HepG2 (cell line): ENCODE results near the gene MYORG. TPM values are rescaled to one million over a fixed set of nuclear protein-coding genes. Genes with fewer than 3 reads are reported as not detected.
A peak's percentile ranks its signal among the peaks of the same experiment; 100 is the strongest.

ENCODE experiments used
- ATAC-seq: fragments of 200-7000 bp; cut with Tn5 transposase; 3 replicates; pipeline ENCODE4 v1.9.1; 2020; ENCODE audit warnings: mild to moderate bottlenecking, moderate library complexity
- BruUV-seq: library from RNA; stranded (reverse); fragments of 400-500 nt; replicated peaks from 2 replicates; lab custom pipeline; 2021; lab: Mats Ljungman, UMichigan
- CTCF ChIA-PET: fragments of 300-600 bp; formaldehyde crosslinking; extraction: SDS; loops from one replicate; lab custom pipeline; 2021; ENCODE audit warnings: low total read pairs, inconsistent platforms, low intra/inter-chr PET ratio; lab: Yijun Ruan, JAX
- POLR2A ChIA-PET: fragments of 350-600 bp; sonication (Branson Sonifier 250); formaldehyde crosslinking; loops from one replicate; lab custom pipeline; 2020; ENCODE audit warnings: antibody characterized with exemption, inconsistent platforms; lab: Yijun Ruan, JAX
- DNase-seq: peaks from one replicate; pipeline ENCODE4 v3.0.0-alpha.2; 2015; ENCODE audit warnings: low spot score
- FAIRE-seq: peaks from 3 replicates; lab custom pipeline; 2011; peaks lifted over from hg19 to GRCh38; lab: Jason Lieb, UNC
- H2AFZ ChIP-seq: one replicate; pipeline ENCODE4 v1.6.1; 2011; ENCODE audit warnings: low read length, inconsistent platforms
- H3K27ac ChIP-seq: fragments of 300-600 bp; 3 replicates; pipeline ENCODE4 v1.8.0; 2011; ENCODE audit warnings: mixed run types, mild to moderate bottlenecking, mixed read lengths, low read length, inconsistent platforms; ENCODE audit not compliant: insufficient read depth; ENCODE audit errors: extremely low read length
- H3K27me3 ChIP-seq, 2 experiments: fragments of 200-600 bp in 1 of 2; 2 replicates in 1 of 2; 3 replicates in 1 of 2; pipeline versions ENCODE4 v1.6.0 to v1.8.0; 2011; ENCODE audit warnings: low read length in 2 of 2, mild to moderate bottlenecking in 2 of 2, moderate library complexity in 2 of 2, inconsistent platforms in 1 of 2; ENCODE audit not compliant: insufficient read depth in 2 of 2, control insufficient read depth in 1 of 2
- H3K36me3 ChIP-seq, 2 experiments: fragments of 200-600 bp in 1 of 2; replicated peaks in 1 of 2; 2 replicates in 1 of 2; 3 replicates in 1 of 2; pipeline versions ENCODE4 v1.5.1 to v1.8.0; 2011; ENCODE audit warnings: low read length in 2 of 2, inconsistent platforms in 1 of 2; ENCODE audit not compliant: insufficient read depth in 2 of 2, control insufficient read depth in 1 of 2
- H3K4me1 ChIP-seq: 2 replicates; pipeline ENCODE4 v1.5.1; 2012; ENCODE audit warnings: low read length, inconsistent platforms; ENCODE audit not compliant: insufficient read depth
- H3K4me2 ChIP-seq: 2 replicates; pipeline ENCODE4 v1.6.0; 2011; ENCODE audit warnings: low read depth, low read length, inconsistent platforms
- H3K4me3 ChIP-seq, 3 experiments: fragments of 200-600 bp in 1 of 3; sonication (generic), shearing (Covaris generic) in 1 of 3; replicated peaks in 1 of 3; 2 replicates each; pipeline ENCODE4 v1.5.1; 2011 to 2016; ENCODE audit warnings: low read length in 3 of 3, inconsistent platforms in 2 of 3, low read depth in 2 of 3, mild to moderate bottlenecking in 2 of 3, control low read depth in 1 of 3, mixed read lengths in 1 of 3; ENCODE audit not compliant: insufficient read depth in 1 of 3
- H3K79me2 ChIP-seq: one replicate; pipeline ENCODE4 v1.6.1; 2011; ENCODE audit warnings: low read length, inconsistent platforms; ENCODE audit not compliant: insufficient read depth
- H3K9ac ChIP-seq: 2 replicates; pipeline ENCODE4 v1.6.0; 2011; ENCODE audit warnings: mild to moderate bottlenecking, low read depth, low read length, inconsistent platforms; ENCODE audit not compliant: insufficient read depth
- H3K9me3 ChIP-seq: 2 replicates; pipeline ENCODE4 v1.5.1; 2012; ENCODE audit warnings: mild to moderate bottlenecking, low read length
- H4K20me1 ChIP-seq: 2 replicates; pipeline ENCODE4 v1.6.0; 2011; ENCODE audit warnings: inconsistent platforms, mild to moderate bottlenecking, low read length, moderate library complexity; ENCODE audit not compliant: insufficient read depth
- ESRRA ChIP-seq: sonication (generic); formaldehyde crosslinking; IDR thresholded peaks from 2 replicates; pipeline ENCODE4 v1.5.1; 2020; ENCODE audit warnings: mild to moderate bottlenecking, low read depth, missing genetic modification reagents
- KLF16 ChIP-seq, 2 experiments: sonication (generic) in 1 of 2; formaldehyde crosslinking in 1 of 2; IDR thresholded peaks; 2 replicates each; pipeline versions ENCODE4 v1.6.1 to v1.8.0; 2016 to 2023; ENCODE audit warnings: missing genetic modification reagents in 2 of 2, missing compliant biosample characterization in 1 of 2
- MBNL3 ChIP-seq: fragments of 250-450 bp; sonication (Bioruptor Pico); conservative IDR thresholded peaks from 2 replicates; pipeline ENCODE4 v1.8.0; 2022; ENCODE audit warnings: mild to moderate bottlenecking, inconsistent platforms
- NR3C1 ChIP-seq: sonication (generic); formaldehyde crosslinking; IDR thresholded peaks from 2 replicates; pipeline ENCODE4 v1.4.0; 2020; ENCODE audit warnings: missing genetic modification reagents
- REPIN1 ChIP-seq: sonication (generic); formaldehyde crosslinking; IDR thresholded peaks from 2 replicates; pipeline ENCODE4 v1.8.0; 2022; ENCODE audit warnings: missing genetic modification reagents, low read depth, mild to moderate bottlenecking, borderline replicate concordance
- SIN3B ChIP-seq: fragments of 150-350 bp; IDR thresholded peaks from 2 replicates; pipeline ENCODE4 v1.6.1; 2014; ENCODE audit warnings: low read length
- SYNCRIP ChIP-seq: fragments of 200-400 bp; formaldehyde crosslinking; IDR thresholded peaks from 2 replicates; pipeline ENCODE4 v1.6.1; 2018; ENCODE audit warnings: mild to moderate bottlenecking, low read depth, low read length; ENCODE audit not compliant: insufficient read depth
- WIZ ChIP-seq: sonication (generic); formaldehyde crosslinking; IDR thresholded peaks from 2 replicates; pipeline ENCODE4 v1.5.1; 2020; ENCODE audit warnings: mild to moderate bottlenecking, missing genetic modification reagents
- ZBTB38 ChIP-seq: sonication (generic); formaldehyde crosslinking; IDR thresholded peaks from 2 replicates; pipeline ENCODE4 v1.5.1; 2020; ENCODE audit warnings: mild to moderate bottlenecking, missing genetic modification reagents
- ZEB1 ChIP-seq: IDR thresholded peaks from 2 replicates; pipeline ENCODE4 v1.6.1; 2012; ENCODE audit warnings: mild to moderate bottlenecking, low read depth, inconsistent platforms; ENCODE audit not compliant: insufficient replicate concordance
- ZNF331 ChIP-seq: sonication (generic); formaldehyde crosslinking; IDR thresholded peaks from 2 replicates; pipeline ENCODE4 v1.4.0; 2020; ENCODE audit warnings: missing genetic modification reagents
- ZNF501 ChIP-seq: sonication (generic); formaldehyde crosslinking; IDR thresholded peaks from 2 replicates; pipeline ENCODE4 v1.5.1; 2020; ENCODE audit warnings: mild to moderate bottlenecking, moderate library complexity, missing genetic modification reagents
- ZNF629 ChIP-seq: sonication (generic); formaldehyde crosslinking; conservative IDR thresholded peaks from 2 replicates; pipeline ENCODE4 v1.5.0; 2020; ENCODE audit warnings: missing genetic modification reagents
- ZNF644 ChIP-seq: IDR thresholded peaks from 2 replicates; pipeline ENCODE4 v1.6.1; 2016; ENCODE audit warnings: low read depth
- ZNF720 ChIP-seq: sonication (generic); formaldehyde crosslinking; IDR thresholded peaks from 2 replicates; pipeline ENCODE4 v1.4.0; 2020; ENCODE audit warnings: missing genetic modification reagents
- ZSCAN9 ChIP-seq: IDR thresholded peaks from 2 replicates; pipeline ENCODE4 v1.6.1; 2016; ENCODE audit warnings: borderline replicate concordance
- WGBS: methylation state at CpG from one replicate; pipeline ENCODE4 v1.1.6; 2017; ENCODE audit warnings: low lambda C conversion rate; 5-methylcytosine and 5-hydroxymethylcytosine counted together
- in situ Hi-C: cut with HindIII; loops from 2 replicates; pipeline ENCODE4 v1.10.0; 2017; ENCODE audit warnings: low pct_unique_long_range_greater_than_20kb; ENCODE audit not compliant: extremely low pct_ligation_motif_present
- intact Hi-C: fragments of 100-400 bp; cut with micrococcal nuclease; formaldehyde crosslinking; loops from one replicate; pipeline ENCODE4 v1.10.0; 2022; ENCODE audit not compliant: unreplicated experiment
- polyA plus RNA-seq, 8 experiments: library from polyadenylated mRNA; depleted of rRNA in 3 of 8; stranded (reverse) in 7 of 8; unstranded in 1 of 8; fragments of >200 nt; fragmentation: Illumina TruSeq in 4 of 8; extraction: Trizol in 4 of 8; gene quantifications; 2 replicates each; pipeline versions ENCODE4 v1.2.1 to v1.2.3, GENCODE V29; 2011 to 2016; ENCODE audit warnings: low read depth in 4 of 8, missing spikeins in 1 of 8, mixed read lengths in 1 of 8; ENCODE audit not compliant: insufficient read depth in 1 of 8
- total RNA-seq, 5 experiments: library from RNA; depleted of rRNA; stranded (reverse); fragments of >200 nt; fragmentation: Illumina TruSeq; extraction: Trizol; gene quantifications; 2 replicates each; pipeline ENCODE4 v1.2.3, GENCODE V29; 2016; ENCODE audit warnings: low read depth in 1 of 5
- TF ChIP-seq, protein P1 (sequence below): sonication (generic); formaldehyde crosslinking; IDR thresholded peaks from 2 replicates; pipeline ENCODE4 v1.4.0; 2020; ENCODE audit warnings: missing genetic modification reagents
- TF ChIP-seq, protein P2 (sequence below): sonication (generic); formaldehyde crosslinking; IDR thresholded peaks from 2 replicates; pipeline ENCODE4 v1.4.0; 2020; ENCODE audit warnings: mild to moderate bottlenecking, missing genetic modification reagents

The MYORG gene
- total and polyA plus RNA-seq, 2 of the 13 experiments (the other 11 are each of a cell fraction or from before 2014, with no cell fraction given) = 11.1 to 22.4 TPM

DNA sequence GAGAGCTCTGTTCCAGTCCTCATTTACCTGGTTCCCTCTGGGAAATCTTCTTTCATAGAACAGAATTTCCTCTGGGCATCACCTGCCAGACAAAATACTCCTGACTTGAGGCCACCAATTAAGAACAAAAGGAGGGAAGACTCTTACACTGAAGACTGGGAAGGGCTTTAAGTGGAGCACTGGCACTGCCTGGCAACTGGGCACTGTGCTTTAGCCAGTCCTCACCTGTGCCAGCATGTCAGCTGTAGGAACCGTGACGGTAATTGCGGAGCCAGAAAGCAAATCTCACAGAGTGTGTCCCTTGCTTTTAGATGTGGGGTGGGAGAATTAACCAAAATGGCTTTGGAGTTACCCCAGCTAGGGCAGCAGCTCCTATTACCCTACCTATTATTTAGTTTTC is 41.0 kb upstream of the MYORG start:
- Histone ChIP-seq H3K9ac (no peak overlapping the region), H3K36me3 (no peaks in the 10 kb centered on the region), H2AFZ (no peak overlapping the region), H3K27me3 (no peaks in the 10 kb centered on the region), H3K4me3 (no peak overlapping the region), H3K9me3 (no peaks in the 10 kb centered on the region), H3K79me2 (no peaks in the 10 kb centered on the region), H3K4me2 (no peak overlapping the region), H4K20me1 (no peaks in the 10 kb centered on the region), H3K27ac (no peak overlapping the region), H3K4me1 (no peaks in the 10 kb centered on the region)
- TF ChIP-seq SIN3B (no peak), MBNL3 (CRISPR knock-in tag) (no peak), ZNF629 (CRISPR knock-in tag) (no peak), ZNF720 (no peak)
- in situ Hi-C loops = no loop called here
- ChIA-PET CTCF (no interaction called here), POLR2A (no interaction called here)
- ATAC-seq (no peak), FAIRE-seq (no peak), DNase-seq (no peak)
- no TSS peak for BruUV-seq
- WGBS = 91% methylated on average over 3 of the region's 3 CpGs
- intact Hi-C loops = no loop called here

DNA sequence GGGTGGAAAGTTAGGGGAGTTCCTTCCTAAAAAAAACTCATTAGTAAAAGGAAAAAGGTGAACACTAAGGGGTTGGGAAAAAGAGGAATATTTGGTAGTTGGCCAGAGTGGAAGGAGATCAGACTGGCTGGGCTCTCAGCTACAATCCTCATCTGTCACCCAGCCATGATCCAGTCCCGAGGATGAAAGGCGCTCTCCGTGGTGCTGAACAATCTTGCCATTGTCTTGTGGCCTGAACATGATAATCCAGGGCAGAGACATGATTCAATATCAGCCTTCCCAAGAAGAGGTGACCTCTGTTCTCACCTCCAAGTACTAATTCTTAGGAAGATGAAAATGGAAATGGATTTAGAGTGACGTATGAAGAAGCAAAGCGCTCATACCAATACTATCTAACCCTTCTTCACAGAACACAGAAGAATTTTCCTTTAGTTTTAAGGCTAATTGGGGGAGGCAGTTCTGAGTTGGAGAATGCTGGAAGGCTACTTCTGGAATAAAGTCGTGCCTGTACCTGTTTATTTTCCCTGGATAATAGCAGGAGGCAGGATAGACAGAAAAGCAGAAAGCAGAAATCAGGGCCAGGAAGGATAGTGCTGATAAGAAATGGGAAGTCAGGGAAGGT is 36.6 kb upstream of the MYORG start:
- no peaks in the 10 kb centered on the region for H3K4me1 ChIP-seq
- no peaks in the 10 kb centered on the region for H4K20me1 ChIP-seq
- no peaks in the 10 kb centered on the region for H3K36me3 ChIP-seq
- no TSS peak for BruUV-seq
- no peak overlapping the region for H3K9ac ChIP-seq
- ChIA-PET POLR2A (no interaction called here), CTCF (no interaction called here)
- intact Hi-C loops (no loop called here), in situ Hi-C loops (no loop called here)
- FAIRE-seq = peak; percentile 46
- WGBS = 36% methylated on average over 6 of the region's 6 CpGs
- no peaks in the 10 kb centered on the region for H3K9me3 ChIP-seq
- H3K79me2 ChIP-seq = no peaks in the 10 kb centered on the region
- H3K27ac ChIP-seq = no peak overlapping the region
- peak; percentile 31 for DNase-seq
- H3K4me3 ChIP-seq = no peak overlapping the region
- no peaks in the 10 kb centered on the region for H3K27me3 ChIP-seq
- H2AFZ ChIP-seq = no peak overlapping the region
- peak; percentile 62 for ATAC-seq
- no peak overlapping the region for H3K4me2 ChIP-seq
- TF ChIP-seq ZSCAN9 (CRISPR knock-in tag) (0 out of 2 replicates have a peak, but pooled peaks have one; percentile 51), ZNF644 (CRISPR knock-in tag) (0 out of 2 replicates have a peak, but pooled peaks have one; percentile 36), SYNCRIP (no peak), ZNF331 (CRISPR knock-in tag) (peak; percentile 48; the same call in 1 of the 2 replicates), NR3C1 (CRISPR knock-in tag) (no peak), ZEB1 (no peak), ZBTB38 (CRISPR knock-in tag) (no peak), WIZ (CRISPR knock-in tag) (peak; percentile 22; the same call in 1 of the 2 replicates), REPIN1 (CRISPR knock-in tag) (no peak), ZNF501 (no peak), ESRRA (no peak), KLF16 (CRISPR knock-in tag; IDR thresholded peaks at IDR 0.05) (peak in 1 of 2 experiments; percentile 28; a peak in 1 of 4 replicates)
- TF ChIP-seq, protein P1, sequence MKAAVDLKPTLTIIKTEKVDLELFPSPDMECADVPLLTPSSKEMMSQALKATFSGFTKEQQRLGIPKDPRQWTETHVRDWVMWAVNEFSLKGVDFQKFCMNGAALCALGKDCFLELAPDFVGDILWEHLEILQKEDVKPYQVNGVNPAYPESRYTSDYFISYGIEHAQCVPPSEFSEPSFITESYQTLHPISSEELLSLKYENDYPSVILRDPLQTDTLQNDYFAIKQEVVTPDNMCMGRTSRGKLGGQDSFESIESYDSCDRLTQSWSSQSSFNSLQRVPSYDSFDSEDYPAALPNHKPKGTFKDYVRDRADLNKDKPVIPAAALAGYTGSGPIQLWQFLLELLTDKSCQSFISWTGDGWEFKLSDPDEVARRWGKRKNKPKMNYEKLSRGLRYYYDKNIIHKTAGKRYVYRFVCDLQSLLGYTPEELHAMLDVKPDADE = no peak
- TF ChIP-seq, protein P2, sequence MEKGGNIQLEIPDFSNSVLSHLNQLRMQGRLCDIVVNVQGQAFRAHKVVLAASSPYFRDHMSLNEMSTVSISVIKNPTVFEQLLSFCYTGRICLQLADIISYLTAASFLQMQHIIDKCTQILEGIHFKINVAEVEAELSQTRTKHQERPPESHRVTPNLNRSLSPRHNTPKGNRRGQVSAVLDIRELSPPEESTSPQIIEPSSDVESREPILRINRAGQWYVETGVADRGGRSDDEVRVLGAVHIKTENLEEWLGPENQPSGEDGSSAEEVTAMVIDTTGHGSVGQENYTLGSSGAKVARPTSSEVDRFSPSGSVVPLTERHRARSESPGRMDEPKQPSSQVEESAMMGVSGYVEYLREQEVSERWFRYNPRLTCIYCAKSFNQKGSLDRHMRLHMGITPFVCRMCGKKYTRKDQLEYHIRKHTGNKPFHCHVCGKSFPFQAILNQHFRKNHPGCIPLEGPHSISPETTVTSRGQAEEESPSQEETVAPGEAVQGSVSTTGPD = no peak
